HepG2 (cell line): ENCODE results near the gene FILIP1. TPM values are rescaled to one million over a fixed set of nuclear protein-coding genes. Genes with fewer than 3 reads are reported as not detected.
A peak's percentile ranks its signal among the peaks of the same experiment; 100 is the strongest.

ENCODE experiments used
- CEBPZ ChIP-seq: IDR thresholded peaks from 2 replicates; pipeline ENCODE4 v1.6.1; 2012; ENCODE audit warnings: low read length, improper control_type of control experiment
- E2F5 ChIP-seq: sonication (generic); formaldehyde crosslinking; conservative IDR thresholded peaks from 2 replicates; pipeline ENCODE4 v1.4.0; 2020; ENCODE audit warnings: missing genetic modification reagents
- KMT2B ChIP-seq: IDR thresholded peaks from 2 replicates; pipeline ENCODE4 v1.6.1; 2016; ENCODE audit warnings: missing genetic modification reagents, missing compliant biosample characterization
- MEIS2 ChIP-seq: sonication (generic); formaldehyde crosslinking; IDR thresholded peaks from 2 replicates; pipeline ENCODE4 v1.9.0; 2021; ENCODE audit warnings: mild to moderate bottlenecking, missing genetic modification reagents
- MTA1 ChIP-seq: sonication (generic); formaldehyde crosslinking; IDR thresholded peaks from 2 replicates; pipeline ENCODE4 v1.4.0; 2020; ENCODE audit warnings: missing genetic modification reagents, mild to moderate bottlenecking, borderline replicate concordance
- MTF2 ChIP-seq: sonication (generic); formaldehyde crosslinking; IDR thresholded peaks from 2 replicates; pipeline ENCODE4 v1.5.0; 2020; ENCODE audit warnings: missing genetic modification reagents, borderline replicate concordance
- NFYC ChIP-seq: IDR thresholded peaks from 2 replicates; pipeline ENCODE4 v1.6.1; 2016; ENCODE audit warnings: missing genetic modification reagents, missing compliant biosample characterization
- PRMT3 ChIP-seq: sonication (generic); formaldehyde crosslinking; IDR thresholded peaks from 2 replicates; pipeline ENCODE4 v1.8.1; 2022; ENCODE audit warnings: low read depth, mild to moderate bottlenecking, moderate library complexity, missing genetic modification reagents, borderline replicate concordance
- RBAK ChIP-seq: sonication (generic); formaldehyde crosslinking; IDR thresholded peaks from 2 replicates; pipeline ENCODE4 v1.5.1; 2020; ENCODE audit warnings: mild to moderate bottlenecking, missing genetic modification reagents
- TRIM24 ChIP-seq: sonication (generic); formaldehyde crosslinking; IDR thresholded peaks from 2 replicates; pipeline ENCODE4 v1.8.0; 2022; ENCODE audit warnings: mild to moderate bottlenecking, missing genetic modification reagents
- ZBTB7B ChIP-seq: sonication (generic); formaldehyde crosslinking; IDR thresholded peaks from 2 replicates; pipeline ENCODE4 v1.4.0; 2020; ENCODE audit warnings: missing genetic modification reagents
- ZNF275 ChIP-seq: sonication (generic); formaldehyde crosslinking; IDR thresholded peaks from 2 replicates; pipeline ENCODE4 v1.8.0; 2022; ENCODE audit warnings: missing genetic modification reagents, mild to moderate bottlenecking, inconsistent platforms, borderline replicate concordance
- ZNF292 ChIP-seq: sonication (generic); formaldehyde crosslinking; IDR thresholded peaks from 2 replicates; pipeline ENCODE4 v1.8.1; 2022; ENCODE audit warnings: mild to moderate bottlenecking, low read depth, missing genetic modification reagents, borderline replicate concordance
- ZNF354B ChIP-seq: sonication (generic); formaldehyde crosslinking; IDR thresholded peaks from 2 replicates; pipeline ENCODE4 v1.8.0; 2022; ENCODE audit warnings: mild to moderate bottlenecking, missing genetic modification reagents
- ZNF501 ChIP-seq: sonication (generic); formaldehyde crosslinking; IDR thresholded peaks from 2 replicates; pipeline ENCODE4 v1.5.1; 2020; ENCODE audit warnings: mild to moderate bottlenecking, moderate library complexity, missing genetic modification reagents
- ZNF512 ChIP-seq: sonication (generic); formaldehyde crosslinking; IDR thresholded peaks from 2 replicates; pipeline ENCODE4 v1.4.0; 2020; ENCODE audit warnings: mild to moderate bottlenecking, missing genetic modification reagents
- ZNF543 ChIP-seq: sonication (generic); formaldehyde crosslinking; IDR thresholded peaks from 2 replicates; pipeline ENCODE4 v1.4.0; 2020; ENCODE audit warnings: mild to moderate bottlenecking, missing genetic modification reagents
- ZNF614 ChIP-seq: IDR thresholded peaks from 2 replicates; pipeline ENCODE4 v1.6.1; 2018; ENCODE audit warnings: missing biosample characterization, missing genetic modification reagents, inconsistent platforms, borderline replicate concordance
- ZNF746 ChIP-seq: sonication (generic); formaldehyde crosslinking; IDR thresholded peaks from 2 replicates; pipeline ENCODE4 v1.8.0; 2022; ENCODE audit warnings: mild to moderate bottlenecking, missing genetic modification reagents
- ZNF781 ChIP-seq: sonication (generic); formaldehyde crosslinking; IDR thresholded peaks from 2 replicates; pipeline ENCODE4 v1.5.1; 2020; ENCODE audit warnings: borderline replicate concordance, mild to moderate bottlenecking, missing genetic modification reagents; ENCODE audit errors: not compliant biosample characterization
- ZNF891 ChIP-seq: sonication (generic); formaldehyde crosslinking; IDR thresholded peaks from 2 replicates; pipeline ENCODE4 v1.5.0; 2020; ENCODE audit warnings: mild to moderate bottlenecking, missing genetic modification reagents
- polyA plus RNA-seq, 8 experiments: library from polyadenylated mRNA; depleted of rRNA in 3 of 8; stranded (reverse) in 7 of 8; unstranded in 1 of 8; fragments of >200 nt; fragmentation: Illumina TruSeq in 4 of 8; extraction: Trizol in 4 of 8; gene quantifications; 2 replicates each; pipeline versions ENCODE4 v1.2.1 to v1.2.3, GENCODE V29; 2011 to 2016; ENCODE audit warnings: low read depth in 4 of 8, missing spikeins in 1 of 8, mixed read lengths in 1 of 8; ENCODE audit not compliant: insufficient read depth in 1 of 8
- total RNA-seq, 5 experiments: library from RNA; depleted of rRNA; stranded (reverse); fragments of >200 nt; fragmentation: Illumina TruSeq; extraction: Trizol; gene quantifications; 2 replicates each; pipeline ENCODE4 v1.2.3, GENCODE V29; 2016; ENCODE audit warnings: low read depth in 1 of 5

Gene FILIP1
- total and polyA plus RNA-seq, 2 of the 13 experiments (the other 11 are each of a cell fraction or from before 2014, with no cell fraction given): not detected

DNA sequence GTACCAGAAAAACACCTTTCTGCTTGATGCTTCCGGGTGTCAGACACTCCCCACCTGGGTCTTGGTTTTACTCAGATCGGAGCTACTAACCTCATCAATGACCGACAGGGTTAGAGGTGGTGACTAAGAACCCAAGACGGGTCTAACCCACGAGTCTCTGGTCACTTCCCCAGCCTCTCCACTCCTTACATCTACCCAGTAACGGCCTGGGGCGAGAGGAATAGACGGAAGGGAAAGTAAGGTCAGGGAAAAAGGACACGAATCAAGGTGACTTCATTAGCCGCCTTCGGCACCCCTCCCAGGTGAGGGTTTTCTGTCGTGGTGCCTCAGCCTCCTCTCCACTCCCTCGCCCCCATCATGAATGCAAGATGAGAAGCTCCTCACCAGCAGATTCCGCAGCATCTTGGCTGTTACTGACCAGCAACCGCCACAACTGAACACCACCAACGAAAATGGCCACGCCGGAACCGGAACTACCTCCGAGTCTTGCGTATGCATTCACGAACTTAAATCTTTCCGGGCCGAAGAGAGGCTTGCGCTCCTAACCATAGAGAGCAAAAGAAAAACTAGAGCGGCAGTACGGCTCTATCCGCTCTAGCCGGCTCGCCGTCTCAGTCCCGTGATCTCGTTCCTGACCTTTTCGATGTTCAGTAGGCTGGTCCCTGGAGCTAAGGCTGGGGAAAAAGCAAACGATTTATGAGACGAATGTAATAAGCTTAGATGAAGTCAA, 250.1 kb downstream of the FILIP1 start, which contains the start of gene COX7A2 (continued):
- TF ChIP-seq E2F5 (CRISPR knock-in tag) (no peak), ZNF354B (no peak), KMT2B (CRISPR knock-in tag) (peak; percentile 97), MTF2 (peak; percentile 88; the same call in 1 of the 2 replicates), RBAK (CRISPR knock-in tag) (no peak), MTA1 (CRISPR knock-in tag) (no peak), ZNF891 (CRISPR knock-in tag) (peak; percentile 48; the same call in 1 of the 2 replicates), NFYC (CRISPR knock-in tag) (no peak), ZNF275 (CRISPR knock-in tag) (peak; percentile 68; the same call in 1 of the 2 replicates), ZNF292 (CRISPR knock-in tag) (0 out of 2 replicates have a peak, but pooled peaks have one; percentile 19), TRIM24 (CRISPR knock-in tag) (no peak), ZNF543 (CRISPR knock-in tag) (no peak), ZNF746 (no peak), ZNF614 (CRISPR knock-in tag) (peak; percentile 83; the same call in 1 of the 2 replicates), MEIS2 (CRISPR knock-in tag) (0 out of 2 replicates have a peak, but pooled peaks have one; percentile 20), PRMT3 (CRISPR knock-in tag) (peak; percentile 90; the same call in 1 of the 2 replicates), ZNF501 (peak; percentile 94), ZNF512 (no peak), ZBTB7B (no peak), ZNF781 (no peak), CEBPZ (no peak)
